K562 (cell line): ENCODE data around the gene DNAJC12. TPM values are rescaled to one million over a fixed set of nuclear protein-coding genes. Genes with fewer than 3 reads are reported as not detected.

Experiments
- ATAC-seq: fragments of 200-7000 bp; cut with Tn5 transposase; 3 replicates; pipeline ENCODE4 v1.9.1; 2020; ENCODE audit warnings: moderate library complexity
- BruUV-seq: library from RNA; stranded (reverse); fragments of 400-500 nt; replicated peaks from 2 replicates; lab custom pipeline; 2021; lab: Mats Ljungman, UMichigan
- CTCF ChIA-PET: fragments of 300-600 bp; formaldehyde crosslinking; extraction: SDS; loops from one replicate; lab custom pipeline; 2021; ENCODE audit warnings: low intra/inter-chr PET ratio; lab: Yijun Ruan, JAX
- POLR2A ChIA-PET: fragments of 300-600, 350-650 bp; sonication (Branson Sonifier 250); formaldehyde crosslinking; extraction: SDS; loops from one replicate; lab custom pipeline; 2021; ENCODE audit warnings: antibody characterized with exemption, inconsistent platforms; lab: Yijun Ruan, JAX
- DNase-seq, 4 experiments: peaks; one replicate each; pipeline versions ENCODE4 v3.0.0 to v3.0.0-alpha.2; 2011 to 2018; ENCODE audit warnings: low spot score in 3 of 4, mixed read lengths in 3 of 4; ENCODE audit errors: extremely low read depth in 1 of 4
- FAIRE-seq: peaks from 2 replicates; lab custom pipeline; 2011; peaks lifted over from hg19 to GRCh38; lab: Jason Lieb, UNC
- H2AFZ ChIP-seq: 2 replicates; pipeline ENCODE4 v1.6.0; 2011; ENCODE audit warnings: low read depth, low read length, control low read depth, inconsistent platforms
- H3K27ac ChIP-seq: fragments of 200-600 bp; 3 replicates; pipeline ENCODE4 v1.8.0; 2011; ENCODE audit warnings: low read depth, mild to moderate bottlenecking, control low read depth, inconsistent platforms, low read length, moderate library complexity, mixed read lengths; ENCODE audit errors: extremely low read depth
- H3K27me3 ChIP-seq, 2 experiments: fragments of 300-600 bp in 1 of 2; 2 replicates in 1 of 2; 3 replicates in 1 of 2; pipeline versions ENCODE4 v1.6.0 to v1.8.0; 2011; ENCODE audit warnings: inconsistent platforms in 2 of 2, low read length in 2 of 2, mild to moderate bottlenecking in 1 of 2, mixed read lengths in 1 of 2, moderate library complexity in 1 of 2; ENCODE audit not compliant: control insufficient read depth in 2 of 2, insufficient read depth in 2 of 2
- H3K36me3 ChIP-seq: fragments of 300-600 bp; 3 replicates; pipeline ENCODE4 v1.8.0; 2011; ENCODE audit warnings: mild to moderate bottlenecking, low read length, inconsistent platforms; ENCODE audit not compliant: control insufficient read depth, insufficient read depth
- H3K4me1 ChIP-seq, 2 experiments: fragments of 200-600 bp in 1 of 2; replicated peaks in 1 of 2; 2 replicates in 1 of 2; 3 replicates in 1 of 2; pipeline versions ENCODE4 v1.5.1 to v1.8.0; 2011; ENCODE audit warnings: inconsistent platforms in 2 of 2, low read length in 2 of 2, mild to moderate bottlenecking in 1 of 2, mixed read lengths in 1 of 2, moderate library complexity in 1 of 2; ENCODE audit not compliant: control insufficient read depth in 2 of 2, insufficient read depth in 2 of 2
- H3K4me2 ChIP-seq: 2 replicates; pipeline ENCODE4 v1.6.1; 2011; ENCODE audit warnings: low read length, control low read depth, inconsistent platforms, mixed read lengths; ENCODE audit not compliant: insufficient read depth
- H3K4me3 ChIP-seq: fragments of 200-600 bp; sonication (generic), shearing (Covaris generic); 2 replicates; pipeline ENCODE4 v1.5.1; 2016; ENCODE audit warnings: control low read depth, inconsistent platforms
- H3K79me2 ChIP-seq: fragments of 200-600 bp; 3 replicates; pipeline ENCODE4 v1.8.0; 2011; ENCODE audit warnings: low read length, inconsistent platforms; ENCODE audit not compliant: control insufficient read depth, insufficient read depth
- H3K9ac ChIP-seq, 2 experiments: 2 replicates each; pipeline versions ENCODE4 v1.6.0 to v1.6.1; 2011; ENCODE audit warnings: low read depth in 2 of 2, low read length in 2 of 2, control low read depth in 1 of 2, inconsistent platforms in 1 of 2, mild to moderate bottlenecking in 1 of 2, mixed read lengths in 1 of 2; ENCODE audit not compliant: insufficient read depth in 1 of 2
- H3K9me1 ChIP-seq: one replicate; pipeline ENCODE4 v1.6.0; 2011; ENCODE audit warnings: inconsistent platforms, mild to moderate bottlenecking, low read length, moderate library complexity; ENCODE audit not compliant: control insufficient read depth, insufficient read depth
- H3K9me3 ChIP-seq: replicated peaks from 2 replicates; pipeline ENCODE4 v1.5.1; 2011; ENCODE audit warnings: low read depth, low read length, inconsistent platforms; ENCODE audit not compliant: control insufficient read depth, insufficient read depth
- H4K20me1 ChIP-seq: replicated peaks from 2 replicates; pipeline ENCODE4 v1.6.1; 2011; ENCODE audit warnings: low read length, inconsistent platforms, mixed read lengths; ENCODE audit not compliant: control insufficient read depth, insufficient read depth
- EHMT2 ChIP-seq: fragments of 450-650 bp; IDR thresholded peaks from 2 replicates; pipeline ENCODE4 v1.6.1; 2018; ENCODE audit warnings: antibody characterized with exemption
- SPI1 ChIP-seq: IDR thresholded peaks from 2 replicates; pipeline ENCODE4 v1.6.1; 2011; ENCODE audit warnings: low read depth, low read length, control low read depth, borderline replicate concordance
- XRCC5 ChIP-seq: fragments of 200-400 bp; formaldehyde crosslinking; IDR thresholded peaks from 2 replicates; pipeline ENCODE4 v1.6.1; 2017; ENCODE audit warnings: low read depth, mild to moderate bottlenecking, low read length
- in situ Hi-C: fragments of 300-500 bp; cut with MboI; formaldehyde crosslinking; loops from 4 replicates; pipeline ENCODE4 v1.15.0; 2018; ENCODE audit warnings: inconsistent platforms, mixed read lengths
- intact Hi-C: fragments of 100-400 bp; cut with micrococcal nuclease; formaldehyde crosslinking; loops from 2 replicates; pipeline ENCODE4 v1.14.2; 2022
- polyA plus RNA-seq, 8 experiments: library from polyadenylated mRNA; depleted of rRNA in 4 of 8; stranded (reverse) in 5 of 8; unstranded in 3 of 8; fragments of >200 nt; fragmentation: Nextera tagmentation in 2 of 8; fragmentation: Illumina TruSeq in 1 of 8; extraction: Ambion mirVana in 2 of 8; extraction: Trizol in 1 of 8; gene quantifications; 2 replicates each; pipeline versions ENCODE4 v1.2.1 to v1.2.3, GENCODE V29; 2011 to 2014; ENCODE audit warnings: inconsistent platforms in 1 of 8, missing spikeins in 1 of 8
- total RNA-seq, 7 experiments: library from RNA; depleted of rRNA in 6 of 7; stranded (reverse); fragments of >200 nt in 6 of 7; fragmentation: Illumina TruSeq in 2 of 7; extraction: Trizol in 2 of 7; gene quantifications; 2 replicates each; pipeline versions ENCODE4 v1.2.1 to v1.2.3, GENCODE V29; 2011 to 2021; ENCODE audit warnings: low replicate concordance in 1 of 7
- TF ChIP-seq, protein P1 (sequence below): sonication (generic); formaldehyde crosslinking; IDR thresholded peaks from 2 replicates; pipeline ENCODE4 v1.9.0; 2022; ENCODE audit warnings: mild to moderate bottlenecking, missing genetic modification reagents

The DNAJC12 gene
- total and polyA plus RNA-seq, 9 of the 15 experiments (the other 6 are each of a cell fraction or from before 2014, with no cell fraction given), result 7.4 to 95.9 (median 68.5) TPM

GRCh38 chr10:67771200-67771599 lies 66.8 kb downstream of the DNAJC12 start (continued):
- TF ChIP-seq, protein P1, sequence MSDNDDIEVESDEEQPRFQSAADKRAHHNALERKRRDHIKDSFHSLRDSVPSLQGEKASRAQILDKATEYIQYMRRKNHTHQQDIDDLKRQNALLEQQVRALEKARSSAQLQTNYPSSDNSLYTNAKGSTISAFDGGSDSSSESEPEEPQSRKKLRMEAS (CRISPR knock-in tag), result no peak
- no peak for TF ChIP-seq XRCC5

GRCh38 chr10:67770537-67770936 lies 67.5 kb downstream of the DNAJC12 start:
- Histone ChIP-seq H3K79me2 (no peaks in the 10 kb centered on the region), H3K4me3 (no peak overlapping the region), H3K36me3 (no peaks in the 10 kb centered on the region), H4K20me1 (no peaks in the 10 kb centered on the region), H3K9me1 (no peaks in the 10 kb centered on the region), H3K27me3 (peaks cover 3 to 4% of the 10 kb centered on the region in 2 experiments; a peak in 3 of 5 replicates), H3K9me3 (no peaks in the 10 kb centered on the region), H3K4me2 (no peak overlapping the region), H2AFZ (no peak overlapping the region), H3K4me1 (no peaks in the 10 kb centered on the region; a peak in 1 of 5 replicates), H3K27ac (no peak overlapping the region), H3K9ac (no peak overlapping the region)
- peak; percentile 39; the same call in 1 of the 2 replicates for TF ChIP-seq SPI1
- no peak for TF ChIP-seq EHMT2
- DNase-seq (no peak), ATAC-seq (no peak), FAIRE-seq (no peak)
- BruUV-seq, result no TSS peak
- in situ Hi-C loops, result loop anchor here (10.0 kb wide), 1 partner anchor 106 kb away; no protein-coding TSS in a partner anchor
- CTCF ChIA-PET, result no interaction called here
- intact Hi-C loops, result no loop called here
- POLR2A ChIA-PET, result interaction anchor here (0.6 to 1.1 kb wide), 2 partner anchors 9 to 92 kb away, joined by 3 read pairs; no protein-coding TSS in a partner anchor
